CD8-positive, alpha-beta memory T cell (primary cell): ENCODE measurements around the gene CLEC2D. TPM values are rescaled to one million over a fixed set of nuclear protein-coding genes. Genes with fewer than 3 reads are reported as not detected.
"Not testable (repeated sequence)": the region's sequence is repeated elsewhere in the genome, so short reads cannot be mapped to it uniquely, and the experiment has no call there.

Experiments
- CTCF ChIA-PET: fragments of 350-600 bp; sonication (Branson Sonifier 250); formaldehyde crosslinking; loops from one replicate; lab custom pipeline; 2021; ENCODE audit warnings: antibody characterized with exemption; lab: Charles Lee
- POLR2A ChIA-PET: fragments of 350-600 bp; sonication (Branson Sonifier 250); formaldehyde crosslinking; loops from one replicate; lab custom pipeline; 2021; ENCODE audit warnings: antibody characterized with exemption; lab: Charles Lee
- DNase-seq, 5 donors: peaks; one replicate each; pipeline versions ENCODE4 v3.0.0 to v3.0.0-alpha.2; 2020 to 2022; ENCODE audit warnings: mixed read lengths in 1 of 5
- H3K27ac ChIP-seq: one replicate; pipeline ENCODE4 v1.7.0; 2013; ENCODE audit warnings: low read depth, mild to moderate bottlenecking, low read length, moderate library complexity
- H3K27me3 ChIP-seq: 2 replicates; pipeline ENCODE4 v1.7.0; 2013; ENCODE audit warnings: low read length, mild to moderate bottlenecking; ENCODE audit not compliant: insufficient read depth, poor library complexity, severe bottlenecking
- H3K36me3 ChIP-seq: 2 replicates; pipeline ENCODE4 v1.7.0; 2013; ENCODE audit warnings: mild to moderate bottlenecking, low read length, moderate library complexity; ENCODE audit not compliant: insufficient read depth
- H3K4me1 ChIP-seq: 2 replicates; pipeline ENCODE4 v1.7.0; 2013; ENCODE audit warnings: mild to moderate bottlenecking, low read length, moderate library complexity; ENCODE audit not compliant: insufficient read depth
- H3K4me3 ChIP-seq: 2 replicates; pipeline ENCODE4 v1.7.0; 2013; ENCODE audit warnings: mild to moderate bottlenecking, low read length
- H3K9me3 ChIP-seq: 2 replicates; pipeline ENCODE4 v1.7.0; 2013; ENCODE audit warnings: mild to moderate bottlenecking, low read length
- H3K27ac Mint-ChIP-seq, 8 donors: one replicate each; pipeline ENCODE4 v1.8.0; 2020 to 2021; ENCODE audit warnings: mixed read lengths in 8 of 8, mild to moderate bottlenecking in 6 of 8, inconsistent platforms in 3 of 8, moderate library complexity in 3 of 8
- H3K27me3 Mint-ChIP-seq, 2 donors: one replicate each; pipeline ENCODE4 v1.8.0; 2020 to 2021; ENCODE audit warnings: mixed read lengths in 2 of 2, mild to moderate bottlenecking in 1 of 2, moderate library complexity in 1 of 2
- H3K36me3 Mint-ChIP-seq, 3 donors: one replicate each; pipeline ENCODE4 v1.8.0; 2020 to 2021; ENCODE audit warnings: mixed read lengths in 3 of 3, inconsistent platforms in 1 of 3, mild to moderate bottlenecking in 1 of 3
- H3K4me1 Mint-ChIP-seq, 3 donors: one replicate each; pipeline ENCODE4 v1.8.0; 2020 to 2021; ENCODE audit warnings: mixed read lengths in 3 of 3, inconsistent platforms in 1 of 3, mild to moderate bottlenecking in 1 of 3
- H3K4me3 Mint-ChIP-seq, 7 donors: one replicate each; pipeline ENCODE4 v1.8.0; 2020 to 2021; ENCODE audit warnings: mixed read lengths in 7 of 7, mild to moderate bottlenecking in 6 of 7, moderate library complexity in 4 of 7, inconsistent platforms in 2 of 7
- H3K9me3 Mint-ChIP-seq, 5 donors: one replicate each; pipeline ENCODE4 v1.8.0; 2020 to 2022; ENCODE audit warnings: mixed read lengths in 5 of 5, mild to moderate bottlenecking in 3 of 5, moderate library complexity in 2 of 5, inconsistent platforms in 1 of 5
- polyA plus RNA-seq: library from polyadenylated mRNA; unstranded; fragments of 300-500 nt; fragmentation: Illumina TruSeq; gene quantifications from one replicate; pipeline ENCODE4 v1.2.3, GENCODE V29; 2021
- total RNA-seq, 2 experiments: library from RNA; stranded (reverse); gene quantifications; one replicate each; pipeline ENCODE4 v1.2.3, GENCODE V29; 2021

The CLEC2D gene
- total and polyA plus RNA-seq, 3 experiments from 2014 or later, result 311 to 340 (median 320) TPM

DNA sequence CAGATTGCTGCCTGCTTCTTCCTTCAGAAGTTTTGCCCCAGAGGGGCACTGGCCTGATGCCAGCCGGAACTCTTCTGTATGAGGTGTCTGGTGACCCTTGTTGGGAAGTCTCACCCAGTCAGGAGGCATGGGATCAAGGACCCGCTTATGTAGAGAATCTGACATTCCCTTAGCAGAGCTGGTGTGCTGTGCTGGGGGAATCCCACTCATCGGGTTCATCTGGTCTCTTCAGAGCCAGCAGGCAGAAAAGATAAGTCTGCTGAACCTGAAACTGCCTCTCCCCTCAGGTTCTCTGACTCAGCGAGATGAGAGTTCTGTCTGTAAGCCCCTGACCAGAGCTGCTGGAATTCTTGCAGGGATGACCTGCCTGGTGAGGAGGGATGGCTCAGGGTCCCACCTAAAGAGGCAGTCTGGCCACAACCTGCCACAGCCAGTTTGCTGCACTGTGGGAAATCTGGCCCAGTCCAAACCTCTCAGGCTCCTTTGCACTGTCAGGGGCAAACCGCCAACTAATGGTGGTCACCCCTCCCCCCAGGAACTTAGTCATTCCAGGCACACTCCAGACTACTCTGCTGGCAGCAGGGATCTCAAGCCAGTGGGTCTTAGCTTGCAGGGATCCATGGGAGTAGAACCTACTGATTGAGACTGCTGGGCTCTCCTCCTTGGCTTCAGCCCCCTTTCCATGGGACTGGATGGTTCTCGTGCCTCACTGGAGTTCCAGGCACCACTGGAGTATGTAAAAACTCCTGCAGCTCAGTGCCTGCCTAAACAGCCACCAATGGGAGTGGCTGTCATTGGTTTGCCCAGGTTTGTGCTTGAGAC is 4.1 kb downstream of the CLEC2D start:
- Mint-ChIP-seq H3K36me3 (peaks cover 23 to 82% (median 30%) of the 10 kb centered on the region in 3 donors), H3K9me3 (no peaks in the 10 kb centered on the region), H3K27ac (peak overlapping the region; percentile 82 to 97 (median 94)), H3K4me1 (peaks cover 66 to 88% (median 69%) of the 10 kb centered on the region in 3 donors), H3K27me3 (peaks cover 0 to 1% of the 10 kb centered on the region in 2 donors), H3K4me3 (peak overlapping the region; percentile 86 to 98 (median 92))
- CTCF ChIA-PET, result interaction anchor here (1.1 to 2.6 kb wide), 5 partner anchors 26 to 69 kb away, joined by 3 to 16 read pairs (median 4); no protein-coding TSS in a partner anchor
- Histone ChIP-seq H3K27me3 (no peaks in the 10 kb centered on the region), H3K4me3 (peak overlapping the region; percentile 66), H3K4me1 (peaks cover 52% of the 10 kb centered on the region), H3K36me3 (peaks cover 6% of the 10 kb centered on the region), H3K9me3 (no peaks in the 10 kb centered on the region), H3K27ac (peak overlapping the region; percentile 52)
- DNase-seq, result peak; percentile 42 to 79 (median 55)
- POLR2A ChIA-PET, result interaction anchor here (0.8 to 1.6 kb wide), 10 partner anchors 8 to 58 kb away, joined by 3 to 15 read pairs (median 5); no protein-coding TSS in a partner anchor

GRCh38 chr12:9674226-9674590 is 4.7 kb downstream of the CLEC2D start:
- Mint-ChIP-seq H3K27ac (peak overlapping the region; percentile 82 to 97 (median 94)), H3K4me3 (peak overlapping the region; percentile 86 to 98 (median 92)), H3K9me3 (no peaks in the 10 kb centered on the region), H3K4me1 (peaks cover 64 to 89% (median 68%) of the 10 kb centered on the region in 3 donors), H3K36me3 (peaks cover 23 to 83% (median 30%) of the 10 kb centered on the region in 3 donors), H3K27me3 (peaks cover 0 to 1% of the 10 kb centered on the region in 2 donors)
- DNase-seq, result peak; percentile 16 to 71 (median 64)
- Histone ChIP-seq H3K4me1 (peaks cover 49% of the 10 kb centered on the region), H3K9me3 (no peaks in the 10 kb centered on the region), H3K36me3 (peaks cover 6% of the 10 kb centered on the region), H3K27me3 (no peaks in the 10 kb centered on the region), H3K27ac (peak overlapping the region; percentile 52), H3K4me3 (peak overlapping the region; percentile 66)
- POLR2A ChIA-PET, result interaction anchor here (0.6 to 1.5 kb wide), 9 partner anchors 9 to 59 kb away, joined by 3 to 15 read pairs (median 4); no protein-coding TSS in a partner anchor
- CTCF ChIA-PET, result interaction anchor here (2.6 kb wide), 2 partner anchors 26 to 34 kb away, joined by 12 to 16 read pairs; no protein-coding TSS in a partner anchor

DNA sequence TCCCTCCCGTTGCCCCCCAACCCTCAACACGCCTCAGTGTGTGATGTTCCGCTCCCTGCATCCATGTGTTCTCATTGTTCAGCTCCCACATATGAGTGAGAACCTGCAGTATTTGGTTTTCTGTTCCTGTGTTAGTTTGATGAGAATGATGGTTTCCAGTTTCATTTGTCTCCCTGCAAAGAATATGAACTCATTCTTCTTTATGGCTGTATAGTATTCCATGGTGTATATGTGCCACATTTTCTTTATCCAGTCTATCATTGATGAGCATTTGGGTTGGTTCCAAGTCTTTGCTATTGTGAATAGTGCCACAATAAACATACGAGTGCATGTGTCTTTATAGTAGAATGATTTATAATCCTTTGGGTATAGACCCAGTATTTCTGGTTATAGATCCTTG is 13.0 kb downstream of the CLEC2D start:
- H3K4me3 ChIP-seq, H3K27me3 Mint-ChIP-seq, H3K27me3 ChIP-seq, DNase-seq, H3K27ac ChIP-seq: not testable (repeated sequence)
- Histone ChIP-seq H3K9me3 (peaks cover 11% of the 10 kb centered on the region), H3K4me1 (peaks cover 65% of the 10 kb centered on the region), H3K36me3 (peaks cover 36% of the 10 kb centered on the region)
- peaks cover 15 to 33% (median 31%) of the 10 kb centered on the region in 5 donors for H3K9me3 Mint-ChIP-seq
- H3K4me1 Mint-ChIP-seq, result peaks cover 84 to 97% (median 94%) of the 10 kb centered on the region in 3 donors
- H3K36me3 Mint-ChIP-seq, result peaks cover 48 to 88% (median 70%) of the 10 kb centered on the region in 3 donors
- peak overlapping the region in 6 of 8 donors; percentile 50 to 92 (median 77) for H3K27ac Mint-ChIP-seq
- ChIA-PET CTCF (interaction anchor here (0.9 to 1.1 kb wide), 2 partner anchors 26 to 35 kb away, joined by 3 read pairs; no protein-coding TSS in a partner anchor), POLR2A (interaction anchor here (0.6 to 2.6 kb wide), 5 partner anchors 9 to 471 kb away, joined by 3 to 10 read pairs (median 6); no protein-coding TSS in a partner anchor)
- peak overlapping the region in 4 of 7 donors; percentile 12 to 68 (median 51) for H3K4me3 Mint-ChIP-seq

DNA sequence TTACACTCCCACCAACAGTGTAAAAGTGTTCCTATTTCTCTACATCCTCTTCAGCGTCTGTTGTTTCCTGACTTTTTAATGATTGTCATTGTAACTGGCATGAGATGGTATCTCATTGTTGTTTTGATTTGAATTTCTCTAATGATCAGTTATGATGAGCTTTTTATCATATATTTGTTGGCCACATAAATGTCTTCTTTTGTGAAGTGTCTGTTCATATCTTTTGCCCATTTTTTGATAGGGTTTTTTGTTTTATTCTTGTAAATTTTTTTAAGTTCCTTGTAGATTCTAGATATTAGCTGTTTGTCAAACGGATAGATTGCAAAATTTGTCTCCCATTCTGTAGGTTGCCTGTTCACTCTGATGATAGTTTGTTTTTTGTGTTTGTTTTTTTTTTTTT is 13.4 kb downstream of the CLEC2D start:
- Mint-ChIP-seq H3K36me3 (peaks cover 48 to 88% (median 70%) of the 10 kb centered on the region in 3 donors), H3K4me3 (peak overlapping the region; percentile 12 to 68 (median 45)), H3K9me3 (peaks cover 15 to 33% (median 31%) of the 10 kb centered on the region in 5 donors), H3K4me1 (peaks cover 81 to 94% (median 93%) of the 10 kb centered on the region in 3 donors), H3K27ac (peak overlapping the region; percentile 50 to 92 (median 86))
- POLR2A ChIA-PET, result interaction anchor here (0.7 to 2.6 kb wide), 4 partner anchors 8 to 27 kb away, joined by 3 to 10 read pairs (median 7); no protein-coding TSS in a partner anchor
- Histone ChIP-seq H3K4me1 (peaks cover 65% of the 10 kb centered on the region), H3K9me3 (peaks cover 11% of the 10 kb centered on the region), H3K36me3 (peaks cover 39% of the 10 kb centered on the region)
- H3K27ac ChIP-seq, CTCF ChIA-PET, DNase-seq, H3K4me3 ChIP-seq, H3K27me3 ChIP-seq, H3K27me3 Mint-ChIP-seq: not testable (repeated sequence)

- peaks cover 54 to 92% (median 78%) of the 10 kb centered on the region in 3 donors for H3K36me3 Mint-ChIP-seq
- POLR2A ChIA-PET, H3K27ac ChIP-seq, H3K27me3 Mint-ChIP-seq, H3K27me3 ChIP-seq, DNase-seq: not testable (repeated sequence)
- CTCF ChIA-PET, result interaction anchor here (1.4 to 1.8 kb wide), 2 partner anchors 16 to 355 kb away, joined by 4 read pairs; partner anchors contain the start of gene CLEC2D
- peak overlapping the region; percentile 34 for H3K4me3 ChIP-seq
- H3K9me3 Mint-ChIP-seq, result peaks cover 17 to 39% (median 33%) of the 10 kb centered on the region in 5 donors
- peaks cover 53% of the 10 kb centered on the region for H3K36me3 ChIP-seq
- peak overlapping the region in 6 of 7 donors; percentile 65 to 78 (median 77) for H3K4me3 Mint-ChIP-seq
- peak overlapping the region; percentile 29 to 95 (median 88) for H3K27ac Mint-ChIP-seq
- peaks cover 12% of the 10 kb centered on the region for H3K9me3 ChIP-seq
- peaks cover 68 to 92% (median 86%) of the 10 kb centered on the region in 3 donors for H3K4me1 Mint-ChIP-seq
- H3K4me1 ChIP-seq, result peaks cover 54% of the 10 kb centered on the region
Measured at GRCh38 chr12:9685366-9685765, 15.9 kb downstream of the CLEC2D start.

DNA sequence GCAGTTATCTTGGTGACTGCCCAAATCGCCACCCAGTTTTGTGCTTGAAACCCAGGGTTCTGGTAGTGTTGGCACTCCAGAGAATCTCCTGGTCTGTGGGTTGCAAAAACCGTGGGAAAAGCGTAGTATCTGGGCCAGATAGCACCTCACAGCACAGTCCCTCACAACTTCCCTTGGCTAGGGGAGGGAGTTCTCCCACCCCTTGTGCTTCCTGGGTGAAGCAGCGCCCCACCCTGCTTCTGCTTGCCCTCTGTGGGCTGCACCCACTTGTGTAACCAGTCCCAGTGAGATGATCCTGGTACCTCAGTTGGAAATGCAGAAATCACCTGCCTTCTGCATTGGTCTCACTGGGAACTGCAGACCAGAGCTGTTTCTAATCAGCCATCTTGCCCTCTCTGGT is 16.4 kb downstream of the CLEC2D start:
- Mint-ChIP-seq H3K9me3 (peaks cover 15 to 37% (median 29%) of the 10 kb centered on the region in 5 donors), H3K27me3 (peaks cover 0 to 1% of the 10 kb centered on the region in 2 donors), H3K27ac (peak overlapping the region; percentile 60 to 95 (median 90)), H3K4me1 (peaks cover 66 to 88% (median 86%) of the 10 kb centered on the region in 3 donors), H3K4me3 (peak overlapping the region; percentile 34 to 78 (median 77)), H3K36me3 (peaks cover 56 to 92% (median 78%) of the 10 kb centered on the region in 3 donors)
- Histone ChIP-seq H3K9me3 (peaks cover 10% of the 10 kb centered on the region), H3K36me3 (peaks cover 53% of the 10 kb centered on the region), H3K27ac (no peak overlapping the region), H3K27me3 (no peaks in the 10 kb centered on the region), H3K4me1 (peaks cover 54% of the 10 kb centered on the region), H3K4me3 (peak overlapping the region; percentile 34)
- ChIA-PET POLR2A (no interaction called here), CTCF (no interaction called here)
- DNase-seq, result no peak

DNA sequence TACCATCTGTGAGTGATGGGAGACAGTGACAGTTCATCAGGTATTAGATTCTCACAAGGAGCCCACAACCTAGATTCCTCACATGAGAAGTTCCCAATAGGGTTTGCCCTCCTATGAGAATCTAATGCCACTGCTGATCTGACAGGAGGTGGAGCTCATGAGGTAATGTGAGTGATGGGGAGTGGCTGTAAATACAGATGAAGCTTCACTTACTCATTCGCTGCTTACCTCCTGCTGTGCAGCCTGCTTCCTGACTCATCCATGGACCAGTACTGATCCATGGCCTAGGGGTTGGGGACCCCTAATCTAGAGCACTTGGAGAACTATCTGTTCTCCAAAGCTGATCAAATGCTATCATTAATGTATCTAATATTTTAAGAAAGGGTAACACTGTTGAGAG is 17.7 kb downstream of the CLEC2D start:
- Mint-ChIP-seq H3K36me3 (peaks cover 54 to 95% (median 77%) of the 10 kb centered on the region in 3 donors), H3K4me1 (peaks cover 64 to 89% (median 84%) of the 10 kb centered on the region in 3 donors), H3K27ac (peak overlapping the region in 7 of 8 donors; percentile 68 to 96 (median 74)), H3K4me3 (peak overlapping the region in 6 of 7 donors; percentile 3 to 73 (median 52)), H3K27me3 (peaks cover 0 to 1% of the 10 kb centered on the region in 2 donors), H3K9me3 (peaks cover 10 to 34% (median 24%) of the 10 kb centered on the region in 5 donors)
- POLR2A ChIA-PET, result interaction anchor here (0.7 to 1.7 kb wide), 5 partner anchors 17 to 354 kb away, joined by 3 to 13 read pairs (median 4); no protein-coding TSS in a partner anchor
- Histone ChIP-seq H3K36me3 (peaks cover 53% of the 10 kb centered on the region), H3K27ac (no peak overlapping the region), H3K9me3 (peaks cover 10% of the 10 kb centered on the region), H3K27me3 (no peaks in the 10 kb centered on the region), H3K4me1 (peaks cover 48% of the 10 kb centered on the region), H3K4me3 (no peak overlapping the region)
- DNase-seq, result no peak
- CTCF ChIA-PET, result interaction anchor here (0.8 to 3.0 kb wide), 9 partner anchors 11 to 346 kb away, joined by 3 to 12 read pairs (median 3); no protein-coding TSS in a partner anchor
